ENCODE data around the gene LYRM2.

- TF ChIP-seq POLR2A (IDR thresholded peaks at IDR 0.05; ENCODE audit: low read depth, low read length) (no peak), POLR2AphosphoS5 (IDR thresholded peaks at IDR 0.05; ENCODE audit: low read depth, low read length) (no peak)
Observed at GRCh38 chr6:89615882-89616281, 22.7 kb downstream of the LYRM2 start.

Measured in GM12891 (cell line).